NCI-H1105 (cell line): ENCODE measurements around the gene TADA2B.

Source experiments
- DNase-seq: peaks from one replicate; lab custom pipeline; 2025; lab: John Stamatoyannopoulos, UW

The TADA2B gene

GRCh38 chr4:7043284-7044136, at the start of gene TADA2B:
Gene TADA2B (plus strand): TSS chr4:7043372. CDS start chr4:7043580, 208 bp downstream.
- DNase-seq: no peak

- no peak for DNase-seq
Observed at GRCh38 chr4:6996481-6996880, 46.7 kb upstream of the TADA2B start.

DNA sequence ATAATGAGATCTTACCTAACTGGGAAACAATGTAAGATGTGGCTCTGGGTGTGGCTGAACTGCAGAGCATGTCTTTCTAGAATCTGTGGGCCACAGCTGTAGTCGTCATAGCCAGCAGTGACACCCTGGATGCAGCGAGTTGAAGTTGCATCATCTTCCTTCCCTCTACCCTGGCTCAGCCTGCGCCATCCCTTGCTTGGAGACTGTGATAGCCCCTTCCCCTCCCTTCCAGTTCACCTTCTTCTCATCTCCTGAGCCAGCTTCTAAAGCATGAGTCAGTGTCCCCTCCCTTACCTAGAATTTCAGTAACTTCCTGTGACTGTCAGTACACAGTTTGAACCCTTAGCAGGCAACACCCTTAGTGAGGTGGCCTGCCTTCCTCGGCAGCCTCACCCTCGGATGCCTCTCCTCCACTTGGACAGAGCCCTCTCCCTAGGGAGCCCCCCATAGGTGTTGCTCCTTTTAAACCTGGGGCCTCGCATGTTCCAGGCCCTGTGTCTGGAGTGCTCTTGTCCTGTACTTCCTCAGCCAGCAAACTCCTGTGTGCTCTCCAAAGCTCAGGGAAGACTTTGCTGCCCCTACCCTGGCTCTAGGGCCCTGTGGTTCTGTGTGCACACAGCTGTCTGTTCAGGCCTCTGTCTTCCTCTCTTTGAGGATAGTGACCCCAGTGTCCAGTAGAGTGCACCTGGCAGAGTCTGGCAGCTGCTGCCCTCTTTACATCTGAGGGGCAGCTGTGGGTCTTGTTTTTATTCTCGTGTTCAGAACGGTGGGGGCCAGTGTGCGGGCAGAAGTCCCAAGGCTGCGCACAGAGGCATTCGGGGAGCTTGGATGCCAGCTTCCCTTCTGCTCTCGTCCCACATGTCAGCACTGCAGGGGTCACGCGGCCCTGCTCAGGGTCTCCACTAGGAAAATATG, 43.7 kb upstream of the TADA2B start:
- DNase-seq: no peak

DNA sequence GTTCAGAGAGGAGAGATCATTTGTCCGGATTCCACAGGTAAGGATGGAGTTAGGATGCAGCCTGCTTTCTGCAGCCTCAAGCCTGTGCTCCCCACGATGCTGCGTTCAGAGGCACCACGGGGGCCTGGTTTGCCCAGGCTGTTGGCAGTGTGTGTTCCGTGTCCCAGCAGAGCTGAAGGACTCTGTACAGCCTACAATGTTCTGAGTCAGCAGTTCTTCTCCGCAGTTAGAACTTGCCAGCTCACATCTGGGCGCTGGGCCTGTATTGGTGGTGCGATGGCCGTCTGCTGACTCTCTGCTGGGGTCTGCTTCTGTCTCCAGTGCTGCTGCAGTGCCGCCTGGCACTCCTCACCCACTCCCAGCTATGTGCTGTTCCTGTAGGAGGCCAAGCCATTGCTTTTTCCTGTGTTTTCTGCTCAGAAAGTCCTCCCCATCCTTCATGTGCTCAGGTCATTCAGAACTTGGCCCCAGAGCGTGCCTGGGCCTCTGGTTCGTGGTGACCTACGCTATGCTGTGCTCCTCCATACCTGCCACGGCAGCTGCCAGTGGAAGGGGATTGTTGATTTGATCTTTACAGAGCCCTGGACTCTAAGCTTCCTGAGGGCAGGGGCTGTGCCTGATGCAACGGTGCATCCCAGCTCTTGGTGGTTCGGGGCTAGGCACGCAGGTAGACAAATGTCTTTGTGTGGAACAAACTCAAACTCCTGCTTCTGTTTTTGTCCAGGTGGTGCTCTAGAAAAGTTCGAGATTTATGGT, 42.6 kb upstream of the TADA2B start:
- no peak for DNase-seq

DNA sequence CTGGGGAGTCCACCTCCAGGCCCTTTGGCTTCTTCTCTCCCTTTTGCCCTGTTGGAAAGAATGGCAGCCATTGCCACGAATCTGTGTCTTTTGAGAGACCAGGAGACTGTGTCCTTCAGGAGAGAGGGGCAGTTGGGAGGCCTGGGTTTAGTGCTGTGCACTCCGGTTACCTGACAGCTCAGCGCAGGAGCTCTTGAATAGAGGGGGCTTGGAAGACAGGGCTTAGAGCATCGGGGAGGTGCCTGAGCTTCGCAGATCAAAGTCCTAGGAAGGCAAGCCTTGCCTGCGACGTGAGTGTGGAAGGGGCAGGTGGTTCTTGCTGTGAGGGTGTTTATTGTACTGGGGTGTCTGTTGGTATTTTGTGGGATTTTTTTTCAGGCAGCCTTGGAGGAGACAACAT, 41.9 kb upstream of the TADA2B start:
- no peak for DNase-seq

DNA sequence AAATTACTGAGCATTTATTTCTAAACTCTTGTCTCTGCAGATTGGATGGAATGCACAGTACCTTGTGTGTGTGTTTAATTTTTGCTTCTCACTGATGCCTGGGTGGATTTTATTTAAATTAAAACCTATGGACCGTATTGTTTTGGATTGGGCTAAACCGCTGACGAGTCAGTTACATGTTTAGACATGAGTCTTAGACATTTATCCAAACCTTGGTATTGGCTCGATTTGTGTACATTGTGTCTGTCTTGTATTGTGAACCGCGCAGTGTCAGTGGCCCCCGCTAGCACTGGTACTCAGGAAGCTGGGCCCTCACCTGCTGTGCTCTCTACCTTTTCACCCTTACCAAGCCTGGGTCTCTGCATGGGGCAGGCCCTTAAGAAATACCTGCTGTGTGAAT, 40.8 kb upstream of the TADA2B start:
- DNase-seq: no peak

DNA sequence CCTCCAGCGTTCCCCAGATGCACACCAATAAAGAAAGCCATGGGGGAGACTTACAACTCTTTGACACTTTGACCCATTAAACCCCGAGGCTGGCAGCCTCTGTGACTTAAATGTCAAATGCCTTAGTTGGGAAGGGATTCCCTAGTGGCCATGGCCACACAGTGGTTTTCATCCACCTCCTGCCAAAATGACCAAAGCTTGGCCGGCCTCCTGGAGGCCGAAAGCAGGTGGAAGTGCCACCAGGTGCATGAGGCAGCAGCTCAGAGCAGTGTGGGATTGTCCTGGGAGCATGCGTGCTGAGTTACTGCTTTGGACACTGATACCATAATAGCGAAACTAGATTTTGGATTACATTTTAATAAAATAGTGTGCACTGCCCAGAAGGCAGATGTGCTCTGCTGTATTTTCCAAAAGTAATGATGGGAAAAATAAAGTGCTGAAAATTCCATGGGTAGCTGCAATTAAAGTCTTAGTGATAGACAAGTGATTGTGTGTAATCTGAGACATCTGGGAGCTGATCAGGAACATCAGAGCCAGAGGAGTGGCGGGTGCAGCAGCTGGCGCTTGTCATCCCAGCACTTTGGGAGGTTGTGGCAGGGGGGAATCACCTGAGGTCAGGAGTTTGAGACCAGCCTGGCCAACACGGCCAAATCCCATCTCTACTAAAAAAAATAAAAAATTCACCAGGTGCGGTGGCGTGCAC, 39.8 kb upstream of the TADA2B start:
- DNase-seq: no peak

- DNase-seq: no peak
Observed at GRCh38 chr4:7003879-7004240, 39.3 kb upstream of the TADA2B start.

DNA sequence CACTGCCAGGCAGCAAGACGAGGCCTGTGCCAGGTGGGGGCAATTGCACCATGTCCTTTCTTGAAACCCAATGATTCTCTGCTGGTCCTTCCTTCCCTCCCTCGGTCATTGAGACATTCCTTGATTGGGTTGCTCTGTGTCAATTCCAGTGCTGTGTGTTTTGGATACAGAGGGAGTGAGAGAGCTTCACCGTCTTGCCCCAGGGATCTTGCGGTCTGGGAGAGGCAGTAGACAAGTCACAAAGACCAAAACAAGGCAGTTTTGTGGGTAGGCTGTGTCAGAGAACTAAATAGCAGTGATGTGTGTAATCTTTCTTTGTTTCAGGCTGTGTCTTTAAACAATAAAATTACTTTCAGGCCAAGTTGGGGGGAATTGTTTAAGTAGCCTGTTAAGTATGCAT, 38.8 kb upstream of the TADA2B start:
- DNase-seq: no peak

DNA sequence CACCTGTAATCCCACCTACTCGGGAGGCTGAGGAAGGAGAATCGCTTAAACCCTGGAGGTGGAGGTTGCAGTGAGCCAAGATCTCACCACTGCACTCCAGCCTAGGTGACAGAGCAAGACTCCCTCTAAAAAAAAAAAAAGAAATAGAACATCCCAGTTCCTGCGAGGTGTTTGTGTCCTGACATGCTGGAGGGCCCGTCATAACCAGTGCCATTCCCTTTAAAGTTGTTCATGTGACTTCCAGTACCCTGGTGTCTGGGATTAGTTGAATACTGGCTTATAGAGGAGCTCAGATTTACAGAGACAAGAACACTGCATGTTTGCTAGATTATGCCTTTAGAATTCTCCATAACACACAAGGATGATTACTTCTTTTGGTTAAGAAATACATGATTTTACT, 37.6 kb upstream of the TADA2B start:
- DNase-seq: no peak

DNA sequence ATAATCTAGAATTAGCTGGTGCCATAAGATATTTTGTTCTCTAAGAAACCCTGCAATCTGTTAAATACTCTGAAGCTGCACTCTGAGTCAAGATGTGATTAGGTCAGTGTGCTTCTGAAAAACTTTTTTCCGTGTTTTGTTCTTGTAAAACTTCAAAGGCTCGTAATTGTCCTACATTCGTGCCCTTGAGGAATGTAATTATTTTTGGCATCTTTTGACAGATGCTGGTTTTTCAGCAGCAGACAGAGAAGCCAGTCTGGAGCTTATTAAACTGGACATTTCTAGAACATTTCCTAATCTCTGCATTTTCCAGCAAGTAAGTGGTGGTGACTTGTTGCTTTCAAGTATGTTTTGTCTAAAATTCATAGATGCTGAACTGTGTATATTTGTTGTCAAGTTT, 36.8 kb upstream of the TADA2B start:
- no peak for DNase-seq

DNA sequence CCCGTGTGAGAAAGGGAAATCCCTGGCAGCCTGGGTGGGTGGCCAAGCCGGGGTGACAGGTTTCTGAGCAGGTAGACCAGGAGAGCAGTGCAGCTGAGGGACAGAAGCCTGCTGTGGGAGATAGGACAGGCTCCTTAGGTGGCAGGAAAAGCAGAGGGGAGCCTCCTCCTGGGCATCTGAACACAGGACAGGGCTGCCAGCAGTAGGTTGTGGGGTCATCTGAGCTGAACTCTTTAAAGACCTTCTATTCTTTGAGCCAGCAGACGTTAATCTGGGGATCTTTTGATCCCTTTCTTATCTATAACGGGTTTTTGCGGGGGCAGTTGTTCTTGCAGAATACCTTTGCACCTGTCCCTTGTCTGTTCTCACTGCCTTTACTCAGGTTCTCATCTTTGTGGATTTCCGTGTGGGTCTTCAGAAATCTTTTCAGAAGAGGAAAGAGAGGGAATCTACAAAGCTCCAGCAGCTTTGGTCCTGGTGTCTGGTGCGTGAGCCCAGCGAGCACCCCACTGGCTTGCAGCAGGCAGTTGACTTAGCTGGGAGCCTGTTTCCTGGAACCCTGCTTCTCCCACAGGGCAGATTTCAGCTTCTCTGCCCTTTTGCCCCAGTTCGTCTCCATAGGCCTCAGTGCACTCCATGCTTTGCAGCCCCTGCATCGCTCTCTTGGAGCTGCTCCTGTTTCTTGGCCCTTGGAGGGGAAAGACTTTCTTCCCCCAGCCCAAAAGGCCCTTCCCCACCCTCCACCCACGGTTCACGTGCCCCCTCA, 35.8 kb upstream of the TADA2B start:
- DNase-seq: no peak

GRCh38 chr4:7007944-7008343, 35.2 kb upstream of the TADA2B start:
- DNase-seq: no peak

- no peak for DNase-seq
Observed at GRCh38 chr4:7009564-7009963, 33.6 kb upstream of the TADA2B start.

GRCh38 chr4:7013175-7013574, 30.0 kb upstream of the TADA2B start:
- DNase-seq: no peak

- no peak for DNase-seq
Observed at GRCh38 chr4:7014815-7015214, 28.4 kb upstream of the TADA2B start.

- no peak for DNase-seq
Observed at GRCh38 chr4:7015383-7016035, 27.7 kb upstream of the TADA2B start.

DNA sequence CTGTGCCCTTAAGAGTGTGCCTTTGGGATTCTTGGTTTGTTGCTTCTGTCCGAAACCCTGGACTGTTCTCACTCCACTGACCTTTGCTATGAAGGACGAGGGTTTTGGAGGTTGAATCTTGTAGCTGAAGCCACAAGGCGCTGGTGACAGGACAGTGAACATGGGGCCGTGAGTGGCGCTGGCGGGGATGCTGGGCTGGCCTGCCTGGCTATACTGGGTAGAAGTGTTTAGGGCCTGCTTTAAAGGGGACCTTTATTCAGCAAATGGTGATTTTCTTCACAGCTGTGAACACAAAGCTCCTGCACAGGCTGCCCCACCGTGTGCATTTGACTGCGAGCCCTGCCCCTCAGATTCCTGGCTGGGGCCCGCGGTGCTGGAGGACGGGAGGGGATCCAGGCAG, 27.1 kb upstream of the TADA2B start:
- no peak for DNase-seq

GRCh38 chr4:7016512-7016911, 26.7 kb upstream of the TADA2B start:
- DNase-seq: no peak

DNA sequence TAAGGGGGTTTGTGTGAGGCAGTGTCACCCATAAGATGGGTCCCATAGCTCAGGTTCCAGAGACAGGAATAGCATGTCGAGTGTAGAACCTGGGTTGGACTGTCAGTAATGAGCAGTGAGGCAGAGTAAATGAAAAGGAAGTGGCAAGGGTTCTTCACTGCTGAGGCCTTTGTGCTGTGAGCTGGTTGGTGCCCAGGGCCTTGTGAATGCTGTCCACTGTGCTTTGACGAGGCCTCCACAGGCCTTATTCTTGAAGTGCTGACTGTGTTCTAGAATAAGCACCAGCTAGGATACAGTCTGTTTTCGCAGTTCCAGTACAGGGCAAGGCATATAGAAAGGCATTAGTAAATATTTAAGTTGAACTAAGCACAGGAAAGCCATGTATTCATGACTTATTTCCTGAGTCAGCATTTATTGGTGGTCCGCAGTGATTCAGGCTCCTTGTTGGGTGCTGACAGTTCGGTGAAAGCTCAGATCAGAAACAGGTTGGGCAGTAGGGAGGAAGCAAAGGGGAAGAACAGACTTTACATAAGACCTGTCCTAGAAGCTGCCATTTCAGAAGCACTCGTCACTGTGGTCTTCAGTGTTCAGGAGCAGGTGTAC, 25.6 kb upstream of the TADA2B start:
- no peak for DNase-seq
